K562 (cell line): ENCODE data around the gene SLC6A6. TPM values are rescaled to one million over a fixed set of nuclear protein-coding genes. Genes with fewer than 3 reads are reported as not detected.
A peak's percentile ranks its signal among the peaks of the same experiment; 100 is the strongest.

Experiments used
- CUX1 ChIP-seq: fragments of 200-800 bp; sonication (Bioruptor generic); IDR thresholded peaks from 2 replicates; pipeline ENCODE4 v1.6.1; 2016; ENCODE audit warnings: missing genetic modification characterization, missing compliant biosample characterization
- GTF3C2 ChIP-seq: IDR thresholded peaks from 3 replicates; pipeline ENCODE4 v1.6.1; 2011; ENCODE audit warnings: borderline replicate concordance, mild to moderate bottlenecking, moderate library complexity; ENCODE audit not compliant: insufficient read length; ENCODE audit errors: extremely low read depth
- HCFC1 ChIP-seq: IDR thresholded peaks from 2 replicates; pipeline ENCODE4 v1.6.1; 2012; ENCODE audit warnings: low read depth, low read length, improper control_type of control experiment
- KLF1 ChIP-seq: fragments of 450-650 bp; IDR thresholded peaks from 2 replicates; pipeline ENCODE4 v1.6.1; 2016; ENCODE audit warnings: missing genetic modification characterization, missing compliant biosample characterization
- KLF13 ChIP-seq: fragments of 450-650 bp; IDR thresholded peaks from 2 replicates; pipeline ENCODE4 v1.6.1; 2016; ENCODE audit warnings: missing genetic modification characterization, low read depth, mild to moderate bottlenecking, missing compliant biosample characterization, moderate library complexity, borderline replicate concordance
- MAFK ChIP-seq: IDR thresholded peaks from 2 replicates; pipeline ENCODE4 v1.6.1; 2011; ENCODE audit warnings: low read length, improper control_type of control experiment
- MCM5 ChIP-seq: fragments of 450-650 bp; IDR thresholded peaks from 2 replicates; pipeline ENCODE4 v1.6.1; 2016; ENCODE audit warnings: low read depth
- NR2C1 ChIP-seq, 2 experiments: fragments of 450-650 bp; IDR thresholded peaks; 2 replicates each; pipeline ENCODE4 v1.6.1; 2017; ENCODE audit warnings: mild to moderate bottlenecking in 2 of 2, antibody characterized with exemption in 1 of 2, inconsistent platforms in 1 of 2, missing compliant biosample characterization in 1 of 2, missing genetic modification characterization in 1 of 2
- PCBP1 ChIP-seq: fragments of 200-400 bp; formaldehyde crosslinking; IDR thresholded peaks from 2 replicates; pipeline ENCODE4 v1.6.1; 2018; ENCODE audit warnings: mild to moderate bottlenecking, low read depth, low read length; ENCODE audit not compliant: poor library complexity, severe bottlenecking
- PRPF4 ChIP-seq: fragments of 200-400 bp; formaldehyde crosslinking; IDR thresholded peaks from one replicate; pipeline ENCODE4 v1.6.1; 2017; ENCODE audit warnings: low read length, low read depth, mild to moderate bottlenecking; ENCODE audit not compliant: insufficient read depth, poor library complexity, severe bottlenecking
- TGIF2 ChIP-seq: sonication (generic); formaldehyde crosslinking; IDR thresholded peaks from 2 replicates; pipeline ENCODE4 v1.8.1; 2022; ENCODE audit warnings: mild to moderate bottlenecking, missing genetic modification reagents, moderate library complexity
- ZFPM2 ChIP-seq: fragments of 250-450 bp; sonication (Bioruptor Pico); IDR thresholded peaks from 2 replicates; pipeline ENCODE4 v1.5.1; 2022; ENCODE audit warnings: mild to moderate bottlenecking
- ZNF124 ChIP-seq: sonication (generic); formaldehyde crosslinking; IDR thresholded peaks from 2 replicates; pipeline ENCODE4 v1.8.1; 2022; ENCODE audit warnings: missing genetic modification reagents
- ZNF274 ChIP-seq: IDR thresholded peaks from 2 replicates; pipeline ENCODE4 v1.6.1; 2011; ENCODE audit warnings: low read depth, mild to moderate bottlenecking, low read length, moderate library complexity, borderline replicate concordance
- ZNF316 ChIP-seq: fragments of 450-650 bp; IDR thresholded peaks from 2 replicates; pipeline ENCODE4 v1.6.1; 2016
- ZNF384 ChIP-seq: IDR thresholded peaks from 2 replicates; pipeline ENCODE4 v1.6.1; 2012; ENCODE audit warnings: low read depth, low read length, improper control_type of control experiment
- ZNF507 ChIP-seq: conservative IDR thresholded peaks from 2 replicates; pipeline ENCODE4 v1.6.1; 2017; ENCODE audit warnings: missing genetic modification characterization, missing compliant biosample characterization
- polyA plus RNA-seq, 8 experiments: library from polyadenylated mRNA; depleted of rRNA in 4 of 8; stranded (reverse) in 5 of 8; unstranded in 3 of 8; fragments of >200 nt; fragmentation: Nextera tagmentation in 2 of 8; fragmentation: Illumina TruSeq in 1 of 8; extraction: Ambion mirVana in 2 of 8; extraction: Trizol in 1 of 8; gene quantifications; 2 replicates each; pipeline versions ENCODE4 v1.2.1 to v1.2.3, GENCODE V29; 2011 to 2014; ENCODE audit warnings: inconsistent platforms in 1 of 8, missing spikeins in 1 of 8
- total RNA-seq, 7 experiments: library from RNA; depleted of rRNA in 6 of 7; stranded (reverse); fragments of >200 nt in 6 of 7; fragmentation: Illumina TruSeq in 2 of 7; extraction: Trizol in 2 of 7; gene quantifications; 2 replicates each; pipeline versions ENCODE4 v1.2.1 to v1.2.3, GENCODE V29; 2011 to 2021; ENCODE audit warnings: low replicate concordance in 1 of 7
- TF ChIP-seq, protein P1 (sequence below), 3 experiments: fragments of 200-800 bp in 1 of 3; sonication (Bioruptor generic) in 1 of 3; sonication (generic) in 1 of 3; formaldehyde crosslinking in 1 of 3; IDR thresholded peaks; 2 replicates each; pipeline versions ENCODE4 v1.6.1 to v1.8.0; 2016 to 2022; ENCODE audit warnings: mild to moderate bottlenecking in 2 of 3, missing compliant biosample characterization in 2 of 3, missing genetic modification characterization in 2 of 3, missing genetic modification reagents in 1 of 3

Gene SLC6A6
- total and polyA plus RNA-seq, 9 of the 15 experiments (the other 6 are each of a cell fraction or from before 2014, with no cell fraction given), result 12.3 to 203 (median 93.2) TPM

DNA sequence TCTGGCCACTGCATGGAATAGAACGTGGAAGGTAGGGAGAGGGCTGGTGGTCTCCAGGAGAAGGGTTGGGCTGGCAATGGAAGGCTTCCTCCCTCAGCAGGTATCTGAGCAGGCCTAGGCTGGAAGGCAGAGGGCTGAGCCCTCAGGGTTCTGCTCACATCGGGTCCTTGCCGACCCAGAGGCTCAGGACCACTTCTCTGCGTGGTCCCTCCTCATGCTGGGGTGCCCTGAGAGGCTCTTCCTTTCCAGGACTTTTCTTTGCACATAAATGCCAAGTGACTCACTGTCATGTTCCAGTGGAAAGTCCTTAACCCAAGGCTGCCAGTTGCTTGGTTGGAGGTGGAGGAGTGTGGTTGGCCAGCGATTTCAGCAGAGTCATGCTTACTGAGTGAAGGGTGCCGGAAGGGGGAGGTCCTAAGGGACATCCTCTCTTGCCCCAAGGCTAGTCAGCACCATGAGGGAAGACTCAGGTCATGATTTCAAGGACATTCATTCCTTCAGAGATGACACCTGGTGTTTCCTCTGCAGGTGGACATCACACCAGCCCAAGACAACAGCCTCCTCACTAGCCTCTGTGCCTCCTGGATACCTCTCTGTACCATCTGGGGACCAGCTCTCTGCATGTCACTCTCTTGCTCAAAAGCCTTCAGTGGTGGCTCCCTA lies 8.2 kb downstream of the SLC6A6 start (continued):
- TF ChIP-seq GTF3C2 (no peak), KLF13 (tag) (no peak; the same call in 1 of the 2 replicates), PCBP1 (no peak), ZNF274 (no peak), CUX1 (CRISPR knock-in tag) (no peak; the same call in 1 of the 2 replicates), KLF1 (no peak), ZFPM2 (CRISPR knock-in tag) (0 out of 2 replicates have a peak, but pooled peaks have one; percentile 86), MAFK (peak; percentile 97), ZNF384 (0 out of 2 replicates have a peak, but pooled peaks have one; percentile 20), ZNF316 (peak; percentile 98), PRPF4 (no peak), MCM5 (no peak), HCFC1 (no peak; the same call in 1 of the 2 replicates), ZNF507 (tag) (no peak), ZNF124 (no peak), TGIF2 (CRISPR knock-in tag) (no peak), NR2C1 (IDR thresholded peaks at IDR 0.05) (no peak), NR2C1 (tag; IDR thresholded peaks at IDR 0.05) (peak; percentile 75)
- TF ChIP-seq, protein P1, sequence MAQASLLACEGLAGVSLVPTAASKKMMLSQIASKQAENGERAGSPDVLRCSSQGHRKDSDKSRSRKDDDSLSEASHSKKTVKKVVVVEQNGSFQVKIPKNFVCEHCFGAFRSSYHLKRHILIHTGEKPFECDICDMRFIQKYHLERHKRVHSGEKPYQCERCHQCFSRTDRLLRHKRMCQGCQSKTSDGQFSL (CRISPR knock-in tag; IDR thresholded peaks at IDR 0.05), result no peak
- TF ChIP-seq, protein P1 (tag; IDR thresholded peaks at IDR 0.05), result no peak; a peak in 1 of 4 replicates
